Peyer's patch (tissue), 4 donors: Measurements from ENCODE around the gene ZNF581.

ENCODE experiments used
- POLR2A ChIP-seq, 2 donors: fragments of 450-650 bp; IDR thresholded peaks; one replicate each; pipeline ENCODE4 v1.5.1; 2017; ENCODE audit warnings: antibody characterized with exemption in 2 of 2, mild to moderate bottlenecking in 2 of 2, moderate library complexity in 2 of 2
- TF ChIP-seq, protein P1 (sequence below), 6 experiments: fragments of 450-650 bp in 4 of 6; fragments of 200-600 bp in 2 of 6; sonication (generic) in 1 of 6; IDR thresholded peaks; one replicate each; pipeline ENCODE4 v1.5.1; 2017 to 2019; ENCODE audit warnings: antibody characterized with exemption in 6 of 6, mild to moderate bottlenecking in 3 of 6, moderate library complexity in 1 of 6

DNA sequence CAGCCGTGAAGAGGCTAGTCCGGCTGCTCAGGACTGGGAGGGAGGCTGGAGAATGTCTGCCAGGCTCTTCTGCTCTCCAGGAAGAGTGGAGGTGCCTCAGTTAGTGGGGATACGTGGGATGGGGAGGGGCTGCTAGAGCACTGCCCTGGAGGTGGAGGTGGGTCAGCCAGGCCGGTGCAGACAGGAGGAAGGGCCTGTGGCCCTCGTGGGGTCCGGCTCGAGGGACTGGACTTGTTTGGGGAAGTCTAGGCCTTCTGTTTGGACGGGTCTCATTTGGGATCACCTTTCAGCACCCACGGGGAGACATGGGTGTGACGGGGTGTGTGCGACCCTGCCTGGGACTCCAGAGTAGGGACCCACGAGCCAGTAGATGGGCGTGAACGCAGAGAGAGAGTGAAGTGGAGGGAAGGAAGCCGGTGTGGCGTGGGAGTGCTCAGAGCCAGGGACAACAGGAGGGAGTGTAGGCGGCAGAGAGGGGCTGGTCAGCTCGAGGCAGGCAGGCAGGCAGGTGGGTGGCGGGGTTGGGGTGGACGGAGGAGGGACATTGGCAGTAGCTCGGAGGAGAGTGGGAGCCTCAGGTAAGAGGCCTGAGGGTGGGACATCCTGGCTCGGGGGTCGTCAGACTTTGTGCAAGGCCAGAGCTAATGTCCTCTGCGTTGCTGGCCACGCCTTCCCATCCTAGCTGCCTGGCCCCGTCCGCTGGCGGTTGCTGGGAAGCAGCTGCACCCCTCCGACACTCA is 43.0 kb downstream of the ZNF581 start:
- TF ChIP-seq, protein P1, sequence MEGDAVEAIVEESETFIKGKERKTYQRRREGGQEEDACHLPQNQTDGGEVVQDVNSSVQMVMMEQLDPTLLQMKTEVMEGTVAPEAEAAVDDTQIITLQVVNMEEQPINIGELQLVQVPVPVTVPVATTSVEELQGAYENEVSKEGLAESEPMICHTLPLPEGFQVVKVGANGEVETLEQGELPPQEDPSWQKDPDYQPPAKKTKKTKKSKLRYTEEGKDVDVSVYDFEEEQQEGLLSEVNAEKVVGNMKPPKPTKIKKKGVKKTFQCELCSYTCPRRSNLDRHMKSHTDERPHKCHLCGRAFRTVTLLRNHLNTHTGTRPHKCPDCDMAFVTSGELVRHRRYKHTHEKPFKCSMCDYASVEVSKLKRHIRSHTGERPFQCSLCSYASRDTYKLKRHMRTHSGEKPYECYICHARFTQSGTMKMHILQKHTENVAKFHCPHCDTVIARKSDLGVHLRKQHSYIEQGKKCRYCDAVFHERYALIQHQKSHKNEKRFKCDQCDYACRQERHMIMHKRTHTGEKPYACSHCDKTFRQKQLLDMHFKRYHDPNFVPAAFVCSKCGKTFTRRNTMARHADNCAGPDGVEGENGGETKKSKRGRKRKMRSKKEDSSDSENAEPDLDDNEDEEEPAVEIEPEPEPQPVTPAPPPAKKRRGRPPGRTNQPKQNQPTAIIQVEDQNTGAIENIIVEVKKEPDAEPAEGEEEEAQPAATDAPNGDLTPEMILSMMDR (IDR thresholded peaks at IDR 0.05) = no peak
- TF ChIP-seq POLR2A (IDR thresholded peaks at IDR 0.05) = no peak
